C4-2B (cell line): Measurements from ENCODE around the gene ANKRD11.

ENCODE experiments used
- CTCF ChIP-seq: fragments of 450-650 bp; conservative IDR thresholded peaks from 2 replicates; pipeline ENCODE4 v1.5.1; 2017; ENCODE audit warnings: mild to moderate bottlenecking
- ZFX ChIP-seq: fragments of 450-650 bp; IDR thresholded peaks from 2 replicates; pipeline ENCODE4 v1.6.1; 2017

GRCh38 chr16:89401641-89402445 is 88.5 kb downstream of the ANKRD11 start:
- TF ChIP-seq CTCF (no peak), ZFX (no peak)
